GM10248 (cell line): ENCODE results near the gene MTHFD1L.

Experiments
- CTCF ChIA-PET: fragments of 300-600 bp; sonication (Branson Sonifier 250); formaldehyde crosslinking; extraction: SDS; loops from one replicate; lab custom pipeline; 2021; ENCODE audit warnings: antibody characterized with exemption; lab: Yijun Ruan, JAX
- POLR2A ChIA-PET: fragments of 350-650 bp; sonication (Branson Sonifier 250); formaldehyde crosslinking; extraction: SDS; loops from one replicate; lab custom pipeline; 2020; ENCODE audit warnings: antibody characterized with exemption; lab: Yijun Ruan, JAX
- DNase-seq: peaks from one replicate; pipeline ENCODE4 v3.0.0; 2012; ENCODE audit errors: extremely low spot score
- CTCF ChIP-seq: IDR thresholded peaks from 2 replicates; pipeline ENCODE4 v1.5.1; 2012; ENCODE audit warnings: mild to moderate bottlenecking, low read depth; ENCODE audit errors: extremely low read depth, missing control alignments, control extremely low read depth

MTHFD1L gene

GRCh38 chr6:151148111-151148510, 282.6 kb downstream of the MTHFD1L start:
- ChIA-PET POLR2A (no interaction called here), CTCF (no interaction called here)
- TF ChIP-seq CTCF = no peak
- no peak for DNase-seq

DNA sequence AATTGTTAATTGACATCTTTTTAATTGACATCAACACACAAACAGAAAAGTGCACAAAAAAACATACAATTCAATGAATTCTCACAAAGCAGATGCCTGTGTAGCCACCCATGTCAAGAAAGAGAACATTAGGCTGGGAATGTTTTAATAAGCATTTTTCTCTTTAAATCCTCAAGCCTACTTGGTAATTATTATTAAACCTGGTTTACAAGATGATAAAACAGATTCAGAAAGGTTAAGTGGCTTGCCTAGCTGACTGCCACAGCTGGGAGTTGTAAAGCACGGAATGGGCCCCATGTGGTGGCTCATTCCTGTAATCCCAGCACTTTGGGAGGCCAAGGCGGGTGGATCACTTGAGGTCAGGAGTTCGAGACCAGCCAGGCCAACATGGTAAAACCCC, 284.3 kb downstream of the MTHFD1L start:
- CTCF ChIA-PET = no interaction called here
- DNase-seq = no peak
- POLR2A ChIA-PET = interaction anchor here (0.7 kb wide), 1 partner anchor 88 kb away, joined by 4 read pairs; no protein-coding TSS in a partner anchor
- no peak for TF ChIP-seq CTCF
